ENCODE data around the gene EXD2.

GRCh38 chr14:69287098-69288010 lies 96.1 kb downstream of the EXD2 start:
- TF ChIP-seq CTCF (IDR thresholded peaks at IDR 0.05 in 2 of 3, conservative IDR thresholded peaks at IDR 0.05 in 1 of 3; ENCODE audit: control insufficient read depth in 2 of 3, extremely low read depth in 1 of 3, insufficient read depth in 1 of 3, low read depth in 3 of 3, low read length in 3 of 3) (no peak), BCLAF1 (IDR thresholded peaks at IDR 0.05) (no peak), EZH2 (IDR thresholded peaks at IDR 0.05; ENCODE audit: borderline replicate concordance, control insufficient read depth, low read depth, low read length) (no peak), MYC (IDR thresholded peaks at IDR 0.05; ENCODE audit: insufficient read depth, insufficient read length, insufficient replicate concordance, low read length, severe bottlenecking) (no peak), REST (IDR thresholded peaks at IDR 0.05; ENCODE audit: low read depth, low read length) (no peak), ZNF274 (IDR thresholded peaks at IDR 0.05; ENCODE audit: insufficient read depth, insufficient read length) (no peak), SMAD1 (IDR thresholded peaks at IDR 0.05; ENCODE audit: low read depth, partially characterized antibody) (no peak), EP300 (IDR thresholded peaks at IDR 0.05; ENCODE audit: borderline replicate concordance in 1 of 2, control insufficient read depth in 1 of 2, low read depth in 2 of 2, low read length in 2 of 2) (no peak), NFIC (IDR thresholded peaks at IDR 0.05; ENCODE audit: low read depth, low read length) (no peak)
